DND-41 (cell line): ENCODE data around the gene B4GALT6.

Experiments
- ATAC-seq: fragments of 200-7000 bp; cut with Tn5 transposase; 3 replicates; pipeline ENCODE4 v1.9.1; 2021; ENCODE audit warnings: low read depth; ENCODE audit not compliant: insufficient read depth
- DNase-seq: peaks from one replicate; pipeline ENCODE4 v3.0.0-alpha.2; 2020
- H2AFZ ChIP-seq: 2 replicates; pipeline ENCODE4 v1.6.0; 2012; ENCODE audit warnings: low read depth, low read length
- H3K27ac ChIP-seq: 2 replicates; pipeline ENCODE4 v1.5.1; 2012; ENCODE audit warnings: low read length, inconsistent platforms
- H3K27me3 ChIP-seq: fragments of 200-600 bp; sonication (generic); 2 replicates; pipeline ENCODE4 v1.6.0; 2012; ENCODE audit warnings: low read length, mild to moderate bottlenecking, inconsistent platforms; ENCODE audit not compliant: insufficient read depth, poor library complexity
- H3K36me3 ChIP-seq: 2 replicates; pipeline ENCODE4 v1.5.1; 2012; ENCODE audit warnings: low read length, inconsistent platforms; ENCODE audit not compliant: insufficient read depth
- H3K4me1 ChIP-seq: 2 replicates; pipeline ENCODE4 v1.5.1; 2012; ENCODE audit warnings: mild to moderate bottlenecking, low read length; ENCODE audit not compliant: insufficient read depth
- H3K4me2 ChIP-seq: 2 replicates; pipeline ENCODE4 v1.6.0; 2012; ENCODE audit warnings: mild to moderate bottlenecking, moderate library complexity, low read length, inconsistent platforms; ENCODE audit not compliant: insufficient read depth
- H3K4me3 ChIP-seq, 2 experiments: fragments of 200-600 bp in 1 of 2; shearing (Covaris generic) in 1 of 2; 2 replicates each; pipeline ENCODE4 v1.5.1; 2012 to 2016; ENCODE audit warnings: inconsistent platforms in 2 of 2, low read length in 2 of 2, mild to moderate bottlenecking in 2 of 2, low read depth in 1 of 2, moderate library complexity in 1 of 2
- H3K79me2 ChIP-seq: 2 replicates; pipeline ENCODE4 v1.6.0; 2012; ENCODE audit warnings: low read length, inconsistent platforms; ENCODE audit not compliant: insufficient read depth
- H3K9ac ChIP-seq: 2 replicates; pipeline ENCODE4 v1.6.0; 2012; ENCODE audit warnings: low read depth, mild to moderate bottlenecking, inconsistent platforms, low read length, moderate library complexity
- H3K9me3 ChIP-seq: 2 replicates; pipeline ENCODE4 v1.5.1; 2012; ENCODE audit warnings: low read length, moderate library complexity, mild to moderate bottlenecking, inconsistent platforms; ENCODE audit not compliant: insufficient read depth, severe bottlenecking
- H4K20me1 ChIP-seq: 2 replicates; pipeline ENCODE4 v1.6.0; 2012; ENCODE audit warnings: low read length; ENCODE audit not compliant: insufficient read depth
- CTCF ChIP-seq: IDR thresholded peaks from 2 replicates; pipeline ENCODE4 v1.5.1; 2012; ENCODE audit warnings: borderline replicate concordance, low read length, moderate library complexity, mild to moderate bottlenecking; ENCODE audit not compliant: poor library complexity, severe bottlenecking; ENCODE audit errors: extremely low read depth
- EZH2 ChIP-seq: IDR thresholded peaks from 3 replicates; pipeline ENCODE4 v1.6.1; 2012; ENCODE audit warnings: borderline replicate concordance, low read depth, mild to moderate bottlenecking, moderate library complexity, low read length, inconsistent platforms; ENCODE audit not compliant: severe bottlenecking

The B4GALT6 gene

GRCh38 chr18:31711365-31712172, 27.2 kb upstream of the B4GALT6 start:
- no peak for TF ChIP-seq CTCF
- no peak for TF ChIP-seq EZH2
- no peak for ATAC-seq
- no peak overlapping the region for H3K4me2 ChIP-seq
- H3K27ac ChIP-seq: no peak overlapping the region
- H2AFZ ChIP-seq: no peak overlapping the region
- H3K4me1 ChIP-seq: no peaks in the 10 kb centered on the region
- peaks cover 2% of the 10 kb centered on the region for H3K27me3 ChIP-seq
- no peaks in the 10 kb centered on the region for H3K9me3 ChIP-seq
- H3K9ac ChIP-seq: no peak overlapping the region
- no peaks in the 10 kb centered on the region for H3K79me2 ChIP-seq
- H3K4me3 ChIP-seq: no peak overlapping the region
- H3K36me3 ChIP-seq: no peaks in the 10 kb centered on the region
- no peaks in the 10 kb centered on the region for H4K20me1 ChIP-seq
- no peak for DNase-seq

GRCh38 chr18:31710826-31711225, 26.4 kb upstream of the B4GALT6 start:
- H2AFZ ChIP-seq: no peak overlapping the region
- H3K9ac ChIP-seq: no peak overlapping the region
- peaks cover 4% of the 10 kb centered on the region for H3K27me3 ChIP-seq
- no peak overlapping the region for H3K27ac ChIP-seq
- no peaks in the 10 kb centered on the region for H4K20me1 ChIP-seq
- TF ChIP-seq CTCF (peak; percentile 40), EZH2 (no peak)
- DNase-seq: no peak
- H3K79me2 ChIP-seq: no peaks in the 10 kb centered on the region
- H3K4me2 ChIP-seq: no peak overlapping the region
- H3K9me3 ChIP-seq: no peaks in the 10 kb centered on the region
- ATAC-seq: peak; percentile 53; the same call in 1 of the 3 replicates
- no peaks in the 10 kb centered on the region for H3K4me1 ChIP-seq
- H3K4me3 ChIP-seq: no peak overlapping the region
- no peaks in the 10 kb centered on the region for H3K36me3 ChIP-seq

- no peaks in the 10 kb centered on the region for H3K36me3 ChIP-seq
- no peak overlapping the region for H3K9ac ChIP-seq
- no peak overlapping the region for H3K4me2 ChIP-seq
- TF ChIP-seq EZH2 (no peak), CTCF (no peak)
- no peak overlapping the region for H3K4me3 ChIP-seq
- no peaks in the 10 kb centered on the region for H4K20me1 ChIP-seq
- DNase-seq (no peak), ATAC-seq (no peak)
- no peak overlapping the region for H3K27ac ChIP-seq
- no peaks in the 10 kb centered on the region for H3K4me1 ChIP-seq
- no peaks in the 10 kb centered on the region for H3K79me2 ChIP-seq
- peaks cover 4% of the 10 kb centered on the region for H3K27me3 ChIP-seq
- no peak overlapping the region for H2AFZ ChIP-seq
- no peaks in the 10 kb centered on the region for H3K9me3 ChIP-seq
Measured at GRCh38 chr18:31707815-31708214, 23.4 kb upstream of the B4GALT6 start.

- TF ChIP-seq EZH2 (no peak), CTCF (no peak)
- no peak overlapping the region for H3K27ac ChIP-seq
Measured at GRCh38 chr18:31702449-31702848, 18.1 kb upstream of the B4GALT6 start.

More at GRCh38 chr18:31702449-31702848, 18.1 kb upstream of the B4GALT6 start:
- DNase-seq (no peak), ATAC-seq (no peak)
- no peaks in the 10 kb centered on the region for H4K20me1 ChIP-seq
- no peaks in the 10 kb centered on the region for H3K4me1 ChIP-seq
- H3K9ac ChIP-seq: no peak overlapping the region
- no peaks in the 10 kb centered on the region for H3K79me2 ChIP-seq
- no peak overlapping the region for H3K4me3 ChIP-seq
- H3K27me3 ChIP-seq: peaks cover 4% of the 10 kb centered on the region
- H3K9me3 ChIP-seq: no peaks in the 10 kb centered on the region
- no peaks in the 10 kb centered on the region for H3K36me3 ChIP-seq
- no peak overlapping the region for H2AFZ ChIP-seq
- no peak overlapping the region for H3K4me2 ChIP-seq
